Fibroblast of upper back skin (primary cell): Measurements from ENCODE around the gene EEF1AKMT4.
"Not testable (repeated sequence)": the region's sequence is repeated elsewhere in the genome, so short reads cannot be mapped to it uniquely, and the experiment has no call there.

Source experiments
- DNase-seq: peaks from one replicate; pipeline ENCODE4 v3.0.0-alpha.2; 2013

The EEF1AKMT4 gene

DNA sequence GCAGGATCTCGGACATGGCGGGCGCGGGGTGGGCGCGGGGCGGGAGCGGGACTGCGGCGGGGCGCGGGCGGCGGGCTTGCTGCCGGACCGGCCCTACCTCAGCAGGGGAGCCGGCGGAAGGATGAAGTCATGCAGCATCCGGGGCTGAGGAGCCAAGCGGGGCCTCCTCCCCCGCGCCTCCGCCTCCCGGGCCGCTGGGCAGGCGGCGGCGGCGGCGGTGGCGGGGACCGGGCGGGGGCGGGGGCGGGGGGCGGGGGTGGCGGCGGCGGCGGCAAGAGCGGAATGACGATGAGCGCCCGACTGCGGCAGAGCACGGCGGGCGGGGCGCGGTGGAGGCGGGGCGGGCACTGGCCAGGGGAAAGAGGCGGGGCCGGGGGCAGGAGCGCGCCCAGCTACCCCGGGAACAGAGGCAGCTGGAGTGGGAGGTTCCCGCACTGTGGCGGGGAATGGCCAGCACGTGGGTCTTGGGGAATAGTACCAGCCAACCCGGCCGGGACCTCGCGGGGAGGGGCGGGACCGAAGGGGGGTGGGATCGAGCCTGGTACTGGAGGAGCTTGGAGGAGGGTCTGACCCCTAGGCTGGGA is 11.9 kb downstream of the EEF1AKMT4 start, which contains the start of gene CAMK2N2:
Gene CAMK2N2, minus strand, starts transcription at position 284 of the 584 bp plus-strand sequence. Its CDS starts 268 bp downstream, at position 16.
- DNase-seq, result peak; percentile 31

DNA sequence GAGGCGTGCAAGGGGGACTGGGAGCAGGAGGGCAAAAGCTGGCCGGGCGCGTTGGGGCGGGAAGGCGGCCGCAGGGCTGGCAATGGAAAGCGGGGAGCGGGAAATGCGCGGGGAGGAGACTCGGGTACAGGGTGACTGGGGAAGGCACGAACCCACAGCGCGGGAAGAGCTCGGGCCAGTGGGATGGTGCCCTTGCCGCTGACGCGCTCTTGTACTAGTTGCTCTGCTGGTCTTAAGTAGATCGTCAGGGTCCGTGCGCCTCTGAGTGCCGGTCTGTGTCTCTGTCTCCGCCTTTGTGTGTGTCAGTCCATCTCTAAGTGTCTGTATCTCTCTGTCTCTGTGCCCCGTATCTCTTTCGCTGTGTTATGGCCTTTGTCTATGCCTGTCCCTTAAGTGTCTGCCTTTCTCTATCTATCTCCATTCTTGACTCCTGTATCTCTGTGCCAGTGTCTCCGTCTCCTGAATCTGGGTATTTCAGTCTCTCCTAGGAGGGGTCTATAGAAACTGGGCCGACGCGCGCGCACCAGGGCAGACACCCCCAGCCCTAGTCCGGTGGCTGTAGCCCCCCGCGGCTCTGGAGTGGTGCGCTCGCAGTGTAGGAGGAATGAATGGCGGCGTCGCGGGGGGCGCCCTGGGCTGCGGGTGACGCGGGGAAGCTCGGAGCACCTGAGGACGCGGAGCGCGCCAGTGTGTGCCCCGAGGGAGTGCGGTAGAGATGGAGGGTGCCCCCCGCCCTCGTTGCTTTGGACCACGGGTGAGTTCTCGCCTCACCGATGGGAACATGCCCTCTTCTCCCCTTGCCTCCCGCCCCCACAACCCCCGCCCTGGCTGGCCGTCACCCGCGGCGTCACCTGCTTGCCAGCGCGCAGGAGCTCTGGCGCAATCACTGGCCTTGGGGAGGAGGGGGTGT is 12.6 kb downstream of the EEF1AKMT4 start:
- DNase-seq, result no peak

DNA sequence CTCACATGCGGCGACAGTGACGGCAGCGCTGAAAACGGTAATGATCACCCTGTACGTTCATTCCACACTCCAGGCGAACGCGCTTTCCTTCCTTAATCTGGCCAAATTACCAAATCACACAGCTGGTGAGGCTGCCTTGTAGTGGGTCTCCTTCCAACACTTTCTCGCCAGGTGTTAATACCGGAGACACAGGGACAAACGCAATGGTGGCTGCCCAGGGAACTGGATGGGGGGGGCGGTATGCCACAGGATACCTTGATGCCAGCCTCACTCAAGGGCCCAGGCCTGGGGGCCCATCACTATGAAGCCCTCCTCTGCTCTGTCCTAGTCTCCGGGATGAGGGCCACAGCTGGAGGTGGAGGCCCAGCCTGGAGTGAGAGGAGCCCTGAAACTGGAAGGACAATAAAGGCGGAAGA is 13.3 kb downstream of the EEF1AKMT4 start:
- DNase-seq, result no peak

DNA sequence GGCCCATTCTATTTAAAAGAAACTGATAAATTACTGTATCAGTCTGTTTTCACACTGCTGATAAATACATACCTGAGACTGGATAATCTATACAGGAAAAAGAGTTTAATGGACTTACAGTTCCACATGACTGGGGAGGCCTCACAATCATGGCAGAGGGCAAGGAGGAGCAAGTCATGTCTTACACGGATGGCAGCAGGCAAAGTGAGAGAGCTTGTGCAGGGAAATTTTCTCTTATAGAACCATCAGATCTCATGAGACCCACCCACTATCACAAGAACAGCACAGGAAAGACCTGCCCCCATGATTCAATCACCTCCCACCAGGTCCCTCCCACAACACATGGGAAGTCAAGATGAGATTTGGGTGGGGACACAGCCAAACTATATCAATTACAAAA is 17.8 kb downstream of the EEF1AKMT4 start:
- not testable (repeated sequence) for DNase-seq

DNA sequence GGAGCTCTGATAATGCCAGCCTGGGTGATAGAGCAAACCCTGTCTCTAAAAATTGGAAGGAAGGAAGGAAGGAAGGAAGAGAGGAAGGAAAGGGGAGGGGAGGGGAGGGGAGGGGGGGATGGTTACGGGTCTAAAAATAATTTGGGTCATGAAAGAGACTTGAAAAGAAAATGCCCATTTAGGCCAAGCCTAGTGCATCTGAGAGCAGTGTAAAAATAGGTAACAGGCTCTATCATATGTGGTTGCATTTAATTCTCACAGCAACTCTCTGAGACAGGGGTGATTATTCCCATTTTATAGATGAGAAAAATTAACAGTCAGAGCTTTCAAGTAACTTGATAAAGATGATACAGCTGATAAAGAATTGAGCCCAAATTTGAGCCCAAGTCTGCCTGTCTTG is 22.8 kb downstream of the EEF1AKMT4 start:
- no peak for DNase-seq

DNA sequence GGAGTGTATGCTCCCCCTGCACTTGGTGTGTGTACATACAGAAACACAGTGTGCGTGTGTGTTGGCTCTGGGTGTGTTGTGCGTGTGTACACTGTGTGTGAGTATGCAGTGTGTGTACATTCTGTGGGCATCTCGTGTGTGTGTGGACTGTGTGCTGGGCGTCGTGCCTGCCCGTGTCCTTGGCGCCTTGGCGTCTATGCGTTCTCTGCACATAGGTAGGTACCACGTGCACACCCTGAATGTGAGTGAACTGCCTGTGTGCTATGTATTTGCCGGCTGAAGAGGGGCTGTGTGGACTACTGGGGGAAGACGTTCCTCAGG is 25.9 kb downstream of the EEF1AKMT4 start:
- no peak for DNase-seq

DNA sequence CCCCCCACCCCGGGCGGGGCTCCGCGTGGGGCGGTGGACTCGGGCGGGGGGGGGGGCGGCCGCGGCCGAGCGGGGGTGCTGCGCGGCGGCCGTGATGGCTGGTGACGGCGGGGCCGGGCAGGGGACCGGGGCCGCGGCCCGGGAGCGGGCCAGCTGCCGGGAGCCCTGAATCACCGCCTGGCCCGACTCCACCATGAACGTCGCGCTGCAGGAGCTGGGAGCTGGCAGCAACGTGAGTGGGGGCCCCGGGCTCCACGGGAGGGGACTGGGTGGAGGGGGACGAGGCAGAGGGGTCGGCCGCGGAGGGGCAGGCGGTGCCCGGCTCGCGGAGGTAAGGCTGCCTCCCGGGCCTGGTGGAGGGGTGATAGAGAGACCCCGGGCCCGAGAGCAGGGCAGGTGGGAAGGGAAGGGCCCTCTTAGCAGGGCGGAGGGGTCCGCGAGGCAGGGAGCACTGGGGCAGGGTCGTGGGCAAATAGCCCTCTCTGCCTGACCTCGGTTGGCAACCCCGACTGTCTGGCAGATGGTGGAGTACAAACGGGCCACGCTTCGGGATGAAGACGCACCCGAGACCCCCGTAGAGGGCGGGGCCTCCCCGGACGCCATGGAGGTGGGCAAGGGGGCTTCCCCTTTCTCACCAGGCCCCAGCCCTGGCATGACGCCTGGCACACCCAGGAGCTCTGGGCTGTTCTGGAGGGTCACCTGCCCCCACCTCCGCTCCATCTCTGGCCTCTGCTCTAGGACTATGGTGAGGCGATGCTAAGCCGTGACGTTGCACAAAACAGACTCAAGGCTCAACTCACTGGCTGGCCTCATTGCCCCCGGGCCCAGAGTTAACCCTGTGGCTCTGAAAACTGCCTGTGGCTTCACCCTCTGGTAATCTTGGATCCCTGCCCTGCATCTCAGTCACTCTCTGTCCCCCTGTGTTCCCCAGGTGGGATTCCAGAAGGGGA is 26.8 kb downstream of the EEF1AKMT4 start, which contains the start of gene ECE2:
Gene ECE2, plus strand, starts transcription at position 62 of the 950 bp plus-strand sequence. Its CDS starts 132 bp downstream, at position 194.
- no peak for DNase-seq

DNA sequence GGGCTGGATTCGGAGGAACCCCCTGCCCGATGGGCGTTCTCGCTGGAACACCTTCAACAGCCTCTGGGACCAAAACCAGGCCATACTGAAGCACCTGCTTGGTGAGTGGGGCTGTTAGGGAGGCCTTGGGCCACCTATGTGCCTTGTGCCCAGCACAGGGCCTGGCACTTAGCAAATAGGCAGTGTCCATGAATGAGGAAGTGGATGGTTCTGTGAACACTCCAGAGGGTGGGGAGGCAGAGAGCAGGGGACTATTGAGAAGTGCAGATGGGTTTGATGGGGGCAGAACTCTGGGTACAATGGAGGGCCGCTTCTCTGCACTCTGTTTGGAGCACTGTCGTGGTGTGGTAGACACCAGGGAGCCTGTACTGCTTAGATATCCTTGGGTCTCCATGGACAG is 27.9 kb downstream of the EEF1AKMT4 start:
- no peak for DNase-seq

DNA sequence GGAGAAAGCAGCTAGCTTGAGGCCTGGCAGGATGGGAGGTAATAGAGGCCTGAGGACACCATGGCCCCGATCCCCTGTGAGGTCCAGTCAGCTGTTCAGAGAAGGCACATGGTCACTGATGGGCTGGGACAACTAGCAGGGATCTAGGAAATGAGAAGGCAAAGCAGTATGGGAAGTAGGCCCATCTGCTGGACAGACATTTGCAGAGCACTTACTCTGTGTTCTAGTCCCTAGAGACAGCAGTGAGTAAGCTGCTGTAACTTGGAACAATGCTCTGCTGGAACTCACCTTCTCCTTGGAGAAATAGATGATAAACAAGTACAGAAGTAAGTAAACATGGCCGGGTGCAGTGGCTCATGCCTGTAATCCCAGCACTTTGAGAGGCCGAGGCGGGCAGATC is 33.5 kb downstream of the EEF1AKMT4 start:
- DNase-seq, result no peak

DNA sequence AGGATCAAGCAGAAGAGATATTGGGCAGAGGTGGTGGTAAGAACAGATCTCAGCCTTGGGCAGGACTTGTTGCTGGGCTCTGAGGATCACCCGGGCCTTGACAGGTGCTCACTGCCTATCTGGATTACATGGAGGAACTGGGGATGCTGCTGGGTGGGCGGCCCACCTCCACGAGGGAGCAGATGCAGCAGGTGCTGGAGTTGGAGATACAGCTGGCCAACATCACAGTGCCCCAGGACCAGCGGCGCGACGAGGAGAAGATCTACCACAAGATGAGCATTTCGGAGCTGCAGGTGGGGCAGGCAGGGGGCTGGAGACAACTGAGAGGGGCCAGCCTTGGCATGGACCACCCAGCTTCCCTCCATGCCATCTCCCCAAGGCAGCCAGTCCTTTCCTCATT is 34.2 kb downstream of the EEF1AKMT4 start:
- DNase-seq, result no peak

DNA sequence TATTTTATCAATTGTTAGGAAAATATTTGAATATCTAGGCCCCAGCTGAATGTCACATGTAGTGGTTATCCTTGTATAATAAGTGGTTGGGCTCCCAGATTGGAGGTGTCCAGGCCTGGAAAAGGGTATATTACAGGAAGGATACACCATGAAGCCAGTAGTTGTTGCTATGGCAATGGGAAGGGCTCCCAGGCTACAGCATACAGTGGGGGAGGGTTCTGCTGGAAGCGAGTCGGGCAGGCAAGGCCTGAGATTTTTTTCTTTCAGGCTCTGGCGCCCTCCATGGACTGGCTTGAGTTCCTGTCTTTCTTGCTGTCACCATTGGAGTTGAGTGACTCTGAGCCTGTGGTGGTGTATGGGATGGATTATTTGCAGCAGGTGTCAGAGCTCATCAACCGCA is 35.2 kb downstream of the EEF1AKMT4 start:
- peak; percentile 79 for DNase-seq

DNA sequence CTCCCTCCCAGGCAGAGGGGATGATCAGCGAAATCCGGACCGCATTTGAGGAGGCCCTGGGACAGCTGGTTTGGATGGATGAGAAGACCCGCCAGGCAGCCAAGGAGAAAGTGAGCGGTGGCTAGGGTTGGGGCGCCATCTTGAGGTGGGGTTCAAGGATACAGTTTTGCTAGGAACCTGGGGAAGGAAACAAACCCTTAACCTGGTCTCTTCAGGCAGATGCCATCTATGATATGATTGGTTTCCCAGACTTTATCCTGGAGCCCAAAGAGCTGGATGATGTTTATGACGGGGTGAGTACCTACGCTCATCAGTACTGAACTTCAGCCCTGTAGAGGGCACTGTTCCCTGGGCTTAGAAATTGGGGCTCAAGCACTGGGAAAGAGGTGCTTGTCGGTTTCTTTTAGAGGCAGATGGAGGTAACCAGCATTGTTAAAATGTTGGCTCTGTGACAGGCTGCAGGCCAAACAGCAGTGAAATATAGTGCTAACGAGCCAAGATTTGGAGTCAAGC is 40.0 kb downstream of the EEF1AKMT4 start:
- DNase-seq, result peak; percentile 49

DNA sequence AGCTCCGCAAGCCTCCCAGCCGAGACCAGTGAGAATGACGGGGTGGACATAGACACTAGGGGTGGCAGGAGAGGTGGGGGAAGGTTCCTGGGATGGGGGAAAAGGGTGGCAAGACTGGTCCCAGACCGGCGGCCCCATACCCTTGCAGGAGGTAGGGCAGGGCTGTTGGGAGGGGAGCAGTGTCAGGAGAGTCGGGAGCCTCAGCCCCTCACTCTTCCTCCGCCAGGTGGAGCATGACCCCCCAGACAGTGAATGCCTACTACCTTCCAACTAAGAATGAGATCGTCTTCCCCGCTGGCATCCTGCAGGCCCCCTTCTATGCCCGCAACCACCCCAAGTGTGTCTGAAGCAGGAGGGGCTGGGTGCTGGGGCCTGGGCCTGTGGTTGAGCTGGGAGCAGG is 40.9 kb downstream of the EEF1AKMT4 start:
- DNase-seq, result no peak

DNA sequence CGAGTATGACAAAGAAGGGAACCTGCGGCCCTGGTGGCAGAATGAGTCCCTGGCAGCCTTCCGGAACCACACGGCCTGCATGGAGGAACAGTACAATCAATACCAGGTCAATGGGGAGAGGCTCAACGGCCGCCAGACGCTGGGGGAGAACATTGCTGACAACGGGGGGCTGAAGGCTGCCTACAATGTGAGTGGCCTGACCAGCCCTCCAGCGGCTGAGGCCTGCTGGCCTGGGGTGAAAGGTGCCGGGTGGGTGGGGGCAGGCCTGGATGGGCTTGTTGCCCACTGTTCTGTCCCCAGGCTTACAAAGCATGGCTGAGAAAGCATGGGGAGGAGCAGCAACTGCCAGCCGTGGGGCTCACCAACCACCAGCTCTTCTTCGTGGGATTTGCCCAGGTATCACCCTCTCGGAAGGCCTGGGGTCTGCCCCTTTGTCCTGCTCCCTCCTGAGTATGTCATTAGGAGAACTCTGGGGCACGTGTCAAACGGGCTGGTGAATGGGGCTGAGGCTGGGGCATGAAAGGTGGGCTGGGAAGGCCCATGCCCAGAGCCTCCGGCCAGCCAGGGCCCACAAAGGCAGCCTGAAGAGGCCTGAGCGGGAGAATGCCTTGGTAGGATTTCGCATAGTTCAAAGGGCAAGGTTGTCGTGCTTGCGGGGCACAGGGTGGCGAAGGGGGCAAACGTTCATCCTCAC is 41.7 kb downstream of the EEF1AKMT4 start:
- no peak for DNase-seq

DNA sequence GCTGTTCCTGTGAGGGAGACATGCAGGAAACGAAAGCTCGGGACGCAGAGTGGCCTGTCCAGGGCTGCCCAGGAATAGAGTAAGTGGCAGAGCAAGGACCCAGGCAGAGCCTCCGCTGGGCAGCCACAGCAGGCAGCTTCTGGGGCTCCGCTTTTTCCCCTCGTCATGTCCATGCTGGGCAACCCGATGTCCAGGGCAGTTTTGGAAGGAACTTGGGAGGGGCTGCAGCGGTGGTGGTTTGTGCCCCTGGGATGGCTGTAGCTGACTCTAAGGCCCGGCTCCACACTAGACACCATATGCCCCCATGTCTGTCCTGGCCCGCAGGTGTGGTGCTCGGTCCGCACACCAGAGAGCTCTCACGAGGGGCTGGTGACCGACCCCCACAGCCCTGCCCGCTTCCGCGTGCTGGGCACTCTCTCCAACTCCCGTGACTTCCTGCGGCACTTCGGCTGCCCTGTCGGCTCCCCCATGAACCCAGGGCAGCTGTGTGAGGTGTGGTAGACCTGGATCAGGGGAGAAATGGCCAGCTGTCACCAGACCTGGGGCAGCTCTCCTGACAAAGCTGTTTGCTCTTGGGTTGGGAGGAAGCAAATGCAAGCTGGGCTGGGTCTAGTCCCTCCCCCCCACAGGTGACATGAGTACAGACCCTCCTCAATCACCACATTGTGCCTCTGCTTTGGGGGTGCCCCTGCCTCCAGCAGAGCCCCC is 42.4 kb downstream of the EEF1AKMT4 start:
- no peak for DNase-seq

DNA sequence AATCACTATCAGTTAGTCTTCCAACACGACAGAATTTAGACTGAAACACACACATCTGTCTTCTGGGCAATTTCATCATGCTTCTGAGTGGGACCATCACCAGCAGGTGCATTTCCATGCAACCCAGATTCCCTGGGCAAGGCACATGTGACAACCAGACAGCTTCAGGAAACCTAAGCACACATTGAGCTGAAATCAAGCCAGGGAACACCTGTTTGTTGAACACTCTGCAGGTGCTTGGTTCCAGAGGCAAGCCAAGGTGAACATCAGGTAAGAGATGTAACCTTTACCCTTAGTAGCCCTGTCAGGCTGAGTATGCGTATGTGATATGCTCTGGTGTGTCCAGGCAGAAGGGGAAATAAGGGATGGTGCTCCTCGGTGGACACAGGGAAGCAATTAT is 46.3 kb downstream of the EEF1AKMT4 start:
- DNase-seq, result no peak

DNA sequence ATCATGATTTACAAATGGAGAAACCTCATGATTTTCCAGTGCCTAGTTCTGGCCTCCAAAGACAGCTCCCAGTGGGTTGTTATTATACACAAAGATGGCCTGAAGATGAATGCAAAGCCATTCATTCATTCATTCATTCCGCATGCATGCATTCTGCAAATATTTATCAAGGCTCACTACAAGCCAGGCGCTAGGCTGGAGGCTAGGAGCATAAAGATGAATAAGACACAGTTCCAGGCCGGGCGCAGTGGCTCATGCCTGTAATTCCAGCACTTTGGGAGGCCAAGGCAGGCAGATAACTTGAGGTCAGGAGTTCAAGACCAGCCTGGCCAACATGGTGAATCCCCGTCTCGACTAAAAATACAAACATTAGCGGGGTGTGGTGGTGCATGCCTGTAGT is 47.1 kb downstream of the EEF1AKMT4 start:
- DNase-seq, result no peak

DNA sequence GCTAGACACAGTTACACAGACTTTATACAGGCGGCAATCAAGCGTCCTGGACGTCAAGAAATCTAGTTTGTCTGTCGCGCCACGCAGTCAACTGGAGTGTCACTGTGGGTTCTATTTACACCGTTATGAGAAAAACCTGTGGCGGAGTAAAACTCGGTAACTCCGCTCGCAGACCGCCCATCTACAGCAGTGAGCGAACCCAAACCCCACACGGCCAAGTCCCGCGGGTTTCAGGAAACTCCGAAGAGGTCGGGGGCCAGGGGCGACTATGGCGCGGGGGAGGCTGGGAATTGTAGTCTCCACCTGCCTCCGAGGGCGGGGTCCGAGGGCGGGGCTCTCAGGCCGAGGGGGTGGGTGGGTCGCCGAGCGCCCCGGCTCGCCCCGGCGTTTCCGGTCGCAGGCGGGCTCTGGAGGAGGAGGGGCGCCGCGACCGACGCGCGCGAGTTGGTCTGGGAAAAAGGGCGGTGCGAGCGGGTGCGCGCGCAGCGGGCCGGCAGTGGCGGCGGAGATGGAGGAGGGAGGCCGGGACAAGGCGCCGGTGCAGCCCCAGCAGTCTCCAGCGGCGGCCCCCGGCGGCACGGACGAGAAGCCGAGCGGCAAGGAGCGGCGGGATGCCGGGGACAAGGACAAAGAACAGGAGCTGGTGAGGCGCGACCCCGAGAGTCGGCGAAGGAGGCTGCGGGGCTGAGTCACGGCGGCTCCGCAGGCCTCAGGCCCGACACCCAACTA is 49.5 kb downstream of the EEF1AKMT4 start, which contains the start of gene PSMD2:
Gene PSMD2, plus strand, starts transcription at position 483 of the 729 bp plus-strand sequence. Its CDS starts 26 bp downstream, at position 509.
- peak; percentile 97 for DNase-seq

DNA sequence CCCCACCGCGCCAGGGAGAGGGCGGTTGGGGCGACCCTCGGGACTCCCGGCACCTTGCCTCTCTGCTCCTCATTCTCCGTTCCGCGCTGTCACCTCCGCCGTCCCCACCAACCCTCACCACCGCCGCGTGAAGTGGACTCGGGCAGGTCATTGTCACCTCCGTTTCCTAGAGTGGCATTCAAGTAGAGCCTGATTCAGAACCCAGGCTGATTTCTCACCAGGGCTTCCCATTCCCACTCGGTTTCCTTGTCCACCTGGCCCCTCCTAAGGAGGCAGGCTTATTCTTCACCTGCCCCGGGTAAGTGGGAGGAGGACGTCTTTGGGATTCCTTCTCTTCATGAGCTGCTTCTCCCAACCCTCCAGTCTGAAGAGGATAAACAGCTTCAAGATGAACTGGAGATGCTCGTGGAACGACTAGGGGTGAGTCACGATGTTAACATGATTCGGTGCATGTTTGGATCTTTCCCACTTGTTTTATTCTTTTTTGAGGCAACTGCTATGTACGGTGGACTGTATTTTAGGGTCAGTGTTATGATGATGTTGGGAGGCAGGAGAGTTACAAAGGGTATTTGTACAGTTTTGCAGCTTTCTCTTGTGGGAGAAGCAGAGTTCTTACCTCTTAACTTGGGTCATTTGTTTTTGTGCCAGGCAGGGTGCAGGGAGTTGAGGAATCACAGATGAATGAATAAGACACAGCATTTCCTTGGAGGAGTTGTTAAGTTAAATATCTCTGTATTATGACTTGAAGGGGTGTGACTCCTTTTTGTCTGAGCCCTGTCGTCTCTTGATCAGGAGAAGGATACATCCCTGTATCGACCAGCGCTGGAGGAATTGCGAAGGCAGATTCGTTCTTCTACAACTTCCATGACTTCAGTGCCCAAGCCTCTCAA is 50.3 kb downstream of the EEF1AKMT4 start:
- peak; percentile 20 for DNase-seq

DNA sequence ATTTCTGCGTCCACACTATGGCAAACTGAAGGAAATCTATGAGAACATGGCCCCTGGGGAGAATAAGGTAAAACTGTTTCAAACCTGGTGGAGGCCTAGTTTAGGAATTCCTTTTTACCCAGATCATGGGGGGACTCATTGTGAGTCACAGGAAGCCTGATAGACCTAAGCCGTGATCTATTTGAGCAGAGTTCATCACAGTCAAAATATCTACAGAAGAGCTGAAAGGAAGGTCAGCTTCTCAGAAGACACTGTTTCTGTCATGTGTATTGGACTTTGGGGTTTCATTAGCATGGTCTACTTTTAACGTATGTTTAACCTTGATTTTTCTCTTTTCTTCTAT is 50.9 kb downstream of the EEF1AKMT4 start:
- peak; percentile 63 for DNase-seq
